Brain microvascular endothelial cell (primary cell): ENCODE data around the gene TMC5.
"Not testable (repeated sequence)": the region's sequence is repeated elsewhere in the genome, so short reads cannot be mapped to it uniquely, and the experiment has no call there.

Experiments
- DNase-seq: peaks from one replicate; pipeline ENCODE4 v3.0.0-alpha.2; 2020
- H3K27ac ChIP-seq: fragments of 250-450 bp; sonication (Bioruptor Pico); 2 replicates; pipeline ENCODE4 v1.5.1; 2020; ENCODE audit warnings: mild to moderate bottlenecking, moderate library complexity
- H3K27me3 ChIP-seq: fragments of 250-450 bp; sonication (Bioruptor Pico); replicated peaks from 2 replicates; pipeline ENCODE4 v1.5.1; 2020; ENCODE audit warnings: mild to moderate bottlenecking
- H3K36me3 ChIP-seq: fragments of 250-450 bp; sonication (Bioruptor Pico); replicated peaks from 2 replicates; pipeline ENCODE4 v1.5.1; 2020; ENCODE audit warnings: mild to moderate bottlenecking
- H3K4me3 ChIP-seq: 2 replicates; pipeline ENCODE4 v1.5.1; 2011; ENCODE audit warnings: low read depth, mild to moderate bottlenecking, control low read depth, low read length, moderate library complexity
- in situ Hi-C: cut with HindIII; loops from 2 replicates; pipeline ENCODE4 v1.10.0; 2017; ENCODE audit warnings: low sequenced_read_pairs, low pct_ligation_motif_present
- TF ChIP-seq, protein P1 (sequence below): IDR thresholded peaks from 2 replicates; pipeline ENCODE4 v1.5.1; 2011; ENCODE audit warnings: low read depth, mild to moderate bottlenecking, moderate library complexity, low read length, control low read depth, inconsistent platforms; ENCODE audit errors: missing control alignments

The TMC5 gene

DNA sequence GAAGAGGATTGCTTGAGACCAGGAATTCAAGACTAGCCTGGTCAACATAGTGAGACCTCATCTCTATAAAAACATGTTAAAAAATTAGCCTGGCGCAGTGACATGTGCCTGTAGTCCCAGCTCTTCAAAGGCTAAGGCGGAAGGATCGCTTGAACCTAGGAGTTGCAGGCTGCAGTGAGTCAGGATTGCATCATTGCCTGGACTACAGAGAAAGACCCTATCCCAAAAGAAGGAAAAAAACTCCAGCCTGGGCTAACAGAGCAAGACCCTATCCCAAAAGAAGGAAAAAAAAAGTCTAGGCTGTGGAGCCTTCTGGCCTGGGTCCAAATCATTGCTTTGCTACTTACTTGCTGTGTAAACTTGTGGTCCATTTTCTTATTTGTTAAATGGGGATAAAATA, 111.0 kb downstream of the TMC5 start:
- Histone ChIP-seq H3K4me3 (no peak overlapping the region), H3K27me3 (no peaks in the 10 kb centered on the region), H3K27ac (no peak overlapping the region), H3K36me3 (peaks cover 2% of the 10 kb centered on the region)
- no peak for DNase-seq
- TF ChIP-seq, protein P1, sequence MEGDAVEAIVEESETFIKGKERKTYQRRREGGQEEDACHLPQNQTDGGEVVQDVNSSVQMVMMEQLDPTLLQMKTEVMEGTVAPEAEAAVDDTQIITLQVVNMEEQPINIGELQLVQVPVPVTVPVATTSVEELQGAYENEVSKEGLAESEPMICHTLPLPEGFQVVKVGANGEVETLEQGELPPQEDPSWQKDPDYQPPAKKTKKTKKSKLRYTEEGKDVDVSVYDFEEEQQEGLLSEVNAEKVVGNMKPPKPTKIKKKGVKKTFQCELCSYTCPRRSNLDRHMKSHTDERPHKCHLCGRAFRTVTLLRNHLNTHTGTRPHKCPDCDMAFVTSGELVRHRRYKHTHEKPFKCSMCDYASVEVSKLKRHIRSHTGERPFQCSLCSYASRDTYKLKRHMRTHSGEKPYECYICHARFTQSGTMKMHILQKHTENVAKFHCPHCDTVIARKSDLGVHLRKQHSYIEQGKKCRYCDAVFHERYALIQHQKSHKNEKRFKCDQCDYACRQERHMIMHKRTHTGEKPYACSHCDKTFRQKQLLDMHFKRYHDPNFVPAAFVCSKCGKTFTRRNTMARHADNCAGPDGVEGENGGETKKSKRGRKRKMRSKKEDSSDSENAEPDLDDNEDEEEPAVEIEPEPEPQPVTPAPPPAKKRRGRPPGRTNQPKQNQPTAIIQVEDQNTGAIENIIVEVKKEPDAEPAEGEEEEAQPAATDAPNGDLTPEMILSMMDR: no peak
- in situ Hi-C loops: no loop called here

- in situ Hi-C loops: no loop called here
- no peak overlapping the region for H3K4me3 ChIP-seq
- no peak overlapping the region for H3K27ac ChIP-seq
- H3K36me3 ChIP-seq: peaks cover 6% of the 10 kb centered on the region
- DNase-seq: no peak
- TF ChIP-seq, protein P1: no peak
- H3K27me3 ChIP-seq: no peaks in the 10 kb centered on the region
Measured at GRCh38 chr16:19532601-19533000, 114.9 kb downstream of the TMC5 start.

GRCh38 chr16:19540241-19540970, 122.7 kb downstream of the TMC5 start:
- TF ChIP-seq, protein P1: no peak
- in situ Hi-C loops: no loop called here
- H3K36me3 ChIP-seq: peaks cover 22% of the 10 kb centered on the region
- no peaks in the 10 kb centered on the region for H3K27me3 ChIP-seq
- DNase-seq: no peak
- H3K4me3 ChIP-seq: no peak overlapping the region
- H3K27ac ChIP-seq: no peak overlapping the region

DNA sequence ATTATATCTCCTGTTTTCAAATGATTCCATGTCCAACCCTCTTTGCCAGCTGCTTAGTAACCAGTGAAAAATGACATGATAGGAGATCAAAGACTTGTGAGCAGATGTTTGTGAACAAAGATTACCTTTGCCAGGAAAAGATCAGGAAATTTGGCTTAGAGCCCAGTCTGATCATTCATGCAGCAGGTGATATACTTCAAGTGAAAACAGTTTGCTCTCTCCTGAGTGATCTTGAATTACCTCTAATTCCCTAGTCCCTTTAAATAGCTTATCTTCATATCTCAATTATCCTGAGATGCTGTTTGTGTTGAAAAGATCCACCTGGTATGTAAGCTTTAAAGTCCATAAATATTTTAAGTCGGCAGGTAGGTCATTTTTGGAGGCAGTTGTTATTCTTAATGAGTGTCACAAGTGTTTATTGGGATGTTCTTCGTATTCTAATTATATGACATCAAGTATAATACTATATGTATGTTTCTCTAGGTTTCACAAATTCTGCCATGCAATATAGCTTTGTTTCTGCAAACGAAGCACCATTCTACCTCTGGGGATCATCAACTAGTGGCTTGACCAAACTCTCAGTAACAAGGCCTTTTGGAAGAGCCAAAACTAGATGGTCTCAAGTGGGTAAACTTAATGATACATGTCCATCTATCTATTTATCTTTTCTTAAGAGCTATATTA, 124.6 kb downstream of the TMC5 start:
- Histone ChIP-seq H3K27me3 (no peaks in the 10 kb centered on the region), H3K27ac (no peak overlapping the region), H3K36me3 (peaks cover 19% of the 10 kb centered on the region), H3K4me3 (no peak overlapping the region)
- in situ Hi-C loops: no loop called here
- TF ChIP-seq, protein P1: no peak
- no peak for DNase-seq

DNA sequence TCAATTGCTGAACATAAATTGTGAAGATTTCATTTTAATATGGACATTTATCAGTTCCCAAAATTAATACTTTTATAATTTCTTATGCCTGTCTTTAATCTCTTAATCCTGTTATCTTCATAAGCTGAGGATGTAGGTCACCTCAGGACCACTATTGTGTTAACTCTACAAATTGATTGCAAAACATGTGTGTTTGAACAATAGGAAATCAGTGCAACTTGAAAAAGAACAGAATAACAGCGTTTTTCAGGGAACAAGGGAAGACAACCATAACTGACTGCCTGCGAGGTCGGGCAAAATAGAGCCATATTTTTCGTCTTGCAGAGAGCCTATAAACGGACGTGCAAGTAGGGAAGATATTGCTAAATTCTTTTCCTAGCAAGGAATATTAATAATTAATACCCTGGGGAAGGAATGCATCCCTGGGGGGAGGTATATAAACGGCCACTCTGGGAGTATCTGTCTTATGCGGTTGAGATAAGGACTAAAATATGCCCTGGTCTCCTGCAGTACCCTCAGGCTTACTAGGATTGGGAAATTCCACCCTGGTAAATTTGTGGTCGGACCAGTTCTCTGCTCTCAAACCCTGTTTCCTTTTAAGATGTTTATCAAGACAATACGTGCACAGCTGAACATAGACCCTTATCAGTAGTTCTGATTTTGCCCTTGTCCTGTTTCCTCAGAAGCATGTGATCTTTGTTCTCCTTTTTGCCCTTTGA, 125.8 kb downstream of the TMC5 start:
- peaks cover 15% of the 10 kb centered on the region for H3K36me3 ChIP-seq
- H3K27ac ChIP-seq, DNase-seq, H3K4me3 ChIP-seq, H3K27me3 ChIP-seq, in situ Hi-C loops: not testable (repeated sequence)

GRCh38 chr16:19548144-19548543, 130.5 kb downstream of the TMC5 start:
- no peak overlapping the region for H3K4me3 ChIP-seq
- no peaks in the 10 kb centered on the region for H3K27me3 ChIP-seq
- DNase-seq: no peak
- TF ChIP-seq, protein P1: no peak
- H3K36me3 ChIP-seq: peaks cover 5% of the 10 kb centered on the region
- in situ Hi-C loops: no loop called here
- H3K27ac ChIP-seq: no peak overlapping the region
